HG02588 (cell line): Measurements from ENCODE around the gene HEBP2.
"Not testable (repeated sequence)": the region's sequence is repeated elsewhere in the genome, so short reads cannot be mapped to it uniquely, and the experiment has no call there.

Source experiments
- ATAC-seq: cut with Tn5 transposase; IDR thresholded peaks from one replicate; pipeline ENCODE4 v1.9.1; 2021; ENCODE audit warnings: mild to moderate bottlenecking, moderate library complexity; ENCODE audit not compliant: unreplicated experiment

HEBP2 gene

GRCh38 chr6:138403801-138404665 is at the start of gene HEBP2:
Gene HEBP2, plus strand, starts transcription at chr6:138404223. Its CDS starts 273 bp downstream, at chr6:138404496.
- ATAC-seq = peak; percentile 94

- no peak for ATAC-seq
Measured at GRCh38 chr6:138357928-138358327, 46.1 kb upstream of the HEBP2 start.

- ATAC-seq = not testable (repeated sequence)
Measured at GRCh38 chr6:138368684-138369083, 35.3 kb upstream of the HEBP2 start.

GRCh38 chr6:138370631-138371451 is 33.2 kb upstream of the HEBP2 start:
- no peak for ATAC-seq

GRCh38 chr6:138371452-138371711 is 32.6 kb upstream of the HEBP2 start:
- no peak for ATAC-seq

- ATAC-seq = no peak
Measured at GRCh38 chr6:138371720-138372119, 32.3 kb upstream of the HEBP2 start.

GRCh38 chr6:138372711-138373463 is 31.1 kb upstream of the HEBP2 start:
- ATAC-seq = no peak

- ATAC-seq = no peak
Measured at GRCh38 chr6:138374230-138374629, 29.8 kb upstream of the HEBP2 start.

GRCh38 chr6:138374815-138375214 is 29.2 kb upstream of the HEBP2 start:
- ATAC-seq = no peak

GRCh38 chr6:138377042-138377441 is 27.0 kb upstream of the HEBP2 start:
- no peak for ATAC-seq

GRCh38 chr6:138377844-138378243 is 26.2 kb upstream of the HEBP2 start, which contains the start of gene SMIM28:
Gene SMIM28, plus strand, starts transcription at chr6:138377905. Its CDS starts 168 bp downstream, at chr6:138378073.
- no peak for ATAC-seq

- no peak for ATAC-seq
Measured at GRCh38 chr6:138378463-138378862, 25.6 kb upstream of the HEBP2 start.

GRCh38 chr6:138382498-138383265 is 21.3 kb upstream of the HEBP2 start:
- no peak for ATAC-seq

GRCh38 chr6:138383776-138384175 is 20.2 kb upstream of the HEBP2 start:
- no peak for ATAC-seq

- ATAC-seq = no peak
Measured at GRCh38 chr6:138386897-138387296, 17.1 kb upstream of the HEBP2 start.

GRCh38 chr6:138387577-138388368 is 16.2 kb upstream of the HEBP2 start:
- no peak for ATAC-seq

GRCh38 chr6:138389551-138389950 is 14.5 kb upstream of the HEBP2 start:
- no peak for ATAC-seq

GRCh38 chr6:138393871-138394783 is 9.9 kb upstream of the HEBP2 start:
- ATAC-seq = no peak

- ATAC-seq = no peak
Measured at GRCh38 chr6:138396709-138397108, 7.3 kb upstream of the HEBP2 start.
